MM.1S (cell line): ENCODE data around the gene AUTS2.

ENCODE experiments used
- CTCF ChIP-seq: fragments of 300-600 bp; sonication (generic); IDR thresholded peaks from 2 replicates; pipeline ENCODE4 v1.5.1; 2016; ENCODE audit warnings: antibody characterized with exemption, low read length, mixed read lengths
- EZH2 ChIP-seq: fragments of 300-600 bp; sonication (generic); optimal IDR thresholded peaks from 2 replicates; pipeline ENCODE3; 2017; ENCODE audit warnings: low read depth, mild to moderate bottlenecking, antibody characterized with exemption, low read length, mixed read lengths

- TF ChIP-seq CTCF = no peak
- TF ChIP-seq EZH2 = no peak
Observed at GRCh38 chr7:69701288-69701687, 103.0 kb downstream of the AUTS2 start.
